ENCODE measurements around the gene NUP214.

Gene NUP214

GRCh38 chr9:131126059-131126426 is 657 bp downstream of the NUP214 start:
- H3K4me3 Mint-ChIP-seq = peak overlapping the region; percentile 99 to 100 (median 100)
- peaks cover 16% of the 10 kb centered on the region for H3K4me1 Mint-ChIP-seq
- no peaks in the 10 kb centered on the region for H3K27me3 Mint-ChIP-seq (ENCODE audit: low read depth)
- TF ChIP-seq CTCF (IDR thresholded peaks at IDR 0.05; ENCODE audit: unreplicated experiment in 3 of 3) = no peak
- no peaks in the 10 kb centered on the region for H3K9me3 Mint-ChIP-seq
- peaks cover 42% of the 10 kb centered on the region for H3K36me3 Mint-ChIP-seq (ENCODE audit: low read depth)
- peak overlapping the region; percentile 95 to 98 (median 96) for H3K27ac Mint-ChIP-seq

- peak overlapping the region in 1 of 3 experiments; percentile 34 for H3K4me3 Mint-ChIP-seq
- H3K27ac Mint-ChIP-seq = no peak overlapping the region
- H3K4me1 Mint-ChIP-seq = peaks cover 16% of the 10 kb centered on the region
- no peaks in the 10 kb centered on the region for H3K9me3 Mint-ChIP-seq
- peaks cover 57% of the 10 kb centered on the region for H3K36me3 Mint-ChIP-seq (ENCODE audit: low read depth)
- no peaks in the 10 kb centered on the region for H3K27me3 Mint-ChIP-seq (ENCODE audit: low read depth)
- no peak for TF ChIP-seq CTCF (IDR thresholded peaks at IDR 0.05; ENCODE audit: unreplicated experiment in 3 of 3)
Measured at GRCh38 chr9:131129183-131129582, 3.8 kb downstream of the NUP214 start.

GRCh38 chr9:131138676-131139075 is 13.3 kb downstream of the NUP214 start:
- no peaks in the 10 kb centered on the region for H3K4me1 Mint-ChIP-seq
- no peak for TF ChIP-seq CTCF (IDR thresholded peaks at IDR 0.05; ENCODE audit: unreplicated experiment in 3 of 3)
- no peaks in the 10 kb centered on the region for H3K9me3 Mint-ChIP-seq
- H3K27me3 Mint-ChIP-seq (ENCODE audit: low read depth) = no peaks in the 10 kb centered on the region
- H3K4me3 Mint-ChIP-seq = no peak overlapping the region
- no peak overlapping the region for H3K27ac Mint-ChIP-seq
- peaks cover 63% of the 10 kb centered on the region for H3K36me3 Mint-ChIP-seq (ENCODE audit: low read depth)

GRCh38 chr9:131140112-131140511 is 14.7 kb downstream of the NUP214 start:
- Mint-ChIP-seq H3K36me3 (ENCODE audit: low read depth) (peaks cover 64% of the 10 kb centered on the region), H3K4me1 (peaks cover 6% of the 10 kb centered on the region), H3K27ac (no peak overlapping the region), H3K9me3 (no peaks in the 10 kb centered on the region), H3K27me3 (ENCODE audit: low read depth) (no peaks in the 10 kb centered on the region), H3K4me3 (no peak overlapping the region)
- TF ChIP-seq CTCF (IDR thresholded peaks at IDR 0.05; ENCODE audit: unreplicated experiment in 3 of 3) = no peak

- H3K27ac Mint-ChIP-seq = no peak overlapping the region
- H3K36me3 Mint-ChIP-seq (ENCODE audit: low read depth) = peaks cover 67% of the 10 kb centered on the region
- no peaks in the 10 kb centered on the region for H3K27me3 Mint-ChIP-seq (ENCODE audit: low read depth)
- TF ChIP-seq CTCF (IDR thresholded peaks at IDR 0.05; ENCODE audit: unreplicated experiment in 3 of 3) = no peak
- no peak overlapping the region for H3K4me3 Mint-ChIP-seq
- peaks cover 6% of the 10 kb centered on the region for H3K4me1 Mint-ChIP-seq
- no peaks in the 10 kb centered on the region for H3K9me3 Mint-ChIP-seq
Measured at GRCh38 chr9:131140550-131140949, 15.2 kb downstream of the NUP214 start.

GRCh38 chr9:131142160-131142559 is 16.8 kb downstream of the NUP214 start:
- Mint-ChIP-seq H3K9me3 (no peaks in the 10 kb centered on the region), H3K36me3 (ENCODE audit: low read depth) (peaks cover 72% of the 10 kb centered on the region), H3K27me3 (ENCODE audit: low read depth) (no peaks in the 10 kb centered on the region), H3K27ac (no peak overlapping the region), H3K4me1 (peaks cover 6% of the 10 kb centered on the region), H3K4me3 (no peak overlapping the region)
- TF ChIP-seq CTCF (IDR thresholded peaks at IDR 0.05; ENCODE audit: unreplicated experiment in 3 of 3) = no peak

All from nephron (organoid).